Smooth muscle cell (in vitro differentiated cells): ENCODE measurements around the gene TRIM46. TPM values are rescaled to one million over a fixed set of nuclear protein-coding genes. Genes with fewer than 3 reads are reported as not detected.

Experiments
- DNase-seq: peaks from one replicate; lab custom pipeline; 2025; ENCODE audit not compliant: unreplicated experiment; lab: John Stamatoyannopoulos, UW
- H2AFZ ChIP-seq: fragments of 200-600 bp; sonication (generic); 2 replicates; pipeline ENCODE4 v1.6.0; 2016; ENCODE audit warnings: antibody characterized with exemption, low read depth, mild to moderate bottlenecking
- H3F3A ChIP-seq: fragments of 200-600 bp; sonication (generic); 2 replicates; pipeline ENCODE4 v1.6.0; 2017; ENCODE audit warnings: antibody characterized with exemption, low read depth
- H3K27ac ChIP-seq: fragments of 200-600 bp; sonication (generic); 2 replicates; pipeline ENCODE4 v1.5.1; 2016; ENCODE audit warnings: low read depth, mild to moderate bottlenecking
- H3K27me3 ChIP-seq: fragments of 200-600 bp; sonication (generic); 2 replicates; pipeline ENCODE4 v1.6.1; 2016; ENCODE audit warnings: low read depth, mild to moderate bottlenecking
- H3K36me3 ChIP-seq: fragments of 200-600 bp; sonication (generic); 2 replicates; pipeline ENCODE4 v1.5.1; 2016; ENCODE audit warnings: low read depth
- H3K4me1 ChIP-seq: fragments of 200-600 bp; sonication (generic); 2 replicates; pipeline ENCODE4 v1.5.1; 2016; ENCODE audit warnings: low read depth
- H3K4me2 ChIP-seq: fragments of 200-600 bp; sonication (generic); 2 replicates; pipeline ENCODE4 v1.6.0; 2016; ENCODE audit warnings: mild to moderate bottlenecking
- H3K4me3 ChIP-seq: fragments of 200-600 bp; sonication (generic); 2 replicates; pipeline ENCODE4 v1.5.1; 2016; ENCODE audit warnings: mild to moderate bottlenecking
- H3K79me2 ChIP-seq: fragments of 200-600 bp; sonication (generic); 2 replicates; pipeline ENCODE4 v1.6.0; 2016; ENCODE audit warnings: low read depth, mild to moderate bottlenecking
- H3K9ac ChIP-seq: fragments of 200-600 bp; sonication (generic); 2 replicates; pipeline ENCODE4 v1.6.0; 2016; ENCODE audit warnings: low read depth
- H3K9me3 ChIP-seq: fragments of 200-600 bp; sonication (generic); replicated peaks from 2 replicates; pipeline ENCODE4 v1.5.1; 2016; ENCODE audit warnings: low read depth
- H4K20me1 ChIP-seq: fragments of 200-600 bp; sonication (generic); 2 replicates; pipeline ENCODE4 v1.6.0; 2016; ENCODE audit warnings: low read depth
- CTCF ChIP-seq: fragments of 200-600 bp; sonication (generic); IDR thresholded peaks from 2 replicates; pipeline ENCODE4 v1.5.1; 2017; ENCODE audit warnings: borderline replicate concordance, mild to moderate bottlenecking, antibody characterized with exemption; ENCODE audit not compliant: insufficient read depth, poor library complexity, severe bottlenecking
- WGBS: methylation state at CpG from one replicate; pipeline ENCODE4 v1.1.7; 2016; ENCODE audit warnings: low lambda C conversion rate; 5-methylcytosine and 5-hydroxymethylcytosine counted together
- polyA plus RNA-seq: library from polyadenylated mRNA; unstranded; fragments of >200 nt; fragmentation: Nextera tagmentation; extraction: Ambion mirVana; gene quantifications from 2 replicates; pipeline ENCODE4 v1.2.1, GENCODE V29; 2016
- total RNA-seq: library from RNA; depleted of rRNA; stranded (reverse); fragments of >200 nt; gene quantifications from 2 replicates; pipeline ENCODE4 v1.2.3, GENCODE V29; 2014

The TRIM46 gene
- total and polyA plus RNA-seq, 2 experiments from 2014 or later: 3.6 to 3.8 TPM

DNA sequence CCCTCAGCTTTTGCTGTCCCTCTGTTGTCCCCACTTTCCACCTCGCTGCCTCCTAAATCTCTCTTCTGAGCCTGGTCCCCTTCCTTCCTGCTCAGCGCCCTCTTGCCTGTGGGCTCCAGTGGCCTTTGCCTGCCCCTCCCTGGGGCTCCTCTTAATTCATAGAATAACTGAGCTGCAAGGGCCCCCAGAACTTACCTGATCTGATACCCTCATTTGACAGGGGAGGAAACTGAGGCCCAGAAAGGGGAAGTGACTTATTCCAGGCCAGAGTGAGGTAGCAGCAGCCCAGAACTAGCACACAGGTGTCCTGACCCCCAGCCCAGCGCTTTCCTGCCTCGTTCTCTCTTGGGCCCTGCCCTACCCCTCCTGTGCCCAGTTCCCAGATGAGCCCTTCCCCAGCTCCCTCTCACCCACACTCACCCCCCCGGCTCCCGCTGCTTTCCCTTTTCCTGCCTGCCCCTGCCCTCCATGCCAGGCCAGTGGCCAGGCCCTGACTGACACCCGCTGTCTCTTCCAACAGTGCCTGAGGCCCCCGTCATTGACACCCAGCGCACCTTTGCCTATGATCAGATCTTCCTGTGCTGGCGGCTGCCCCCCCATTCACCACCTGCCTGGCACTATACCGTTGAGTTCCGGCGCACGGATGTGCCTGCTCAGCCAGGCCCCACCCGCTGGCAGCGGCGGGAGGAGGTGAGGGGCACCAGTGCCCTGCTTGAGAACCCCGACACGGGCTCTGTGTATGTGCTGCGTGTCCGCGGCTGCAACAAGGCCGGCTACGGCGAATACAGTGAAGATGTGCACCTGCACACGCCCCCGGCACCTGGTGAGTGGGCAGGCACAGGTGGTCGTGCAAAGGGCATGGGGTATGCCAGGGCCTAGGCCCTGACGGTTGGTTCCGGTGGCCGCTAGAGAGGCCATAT lies 5.7 kb downstream of the TRIM46 start:
- WGBS: 97% methylated on average over 31 of the region's 31 CpGs
- Histone ChIP-seq H3K27ac (no peak overlapping the region), H4K20me1 (no peaks in the 10 kb centered on the region), H2AFZ (no peak overlapping the region), H3K9me3 (no peaks in the 10 kb centered on the region), H3K4me1 (no peaks in the 10 kb centered on the region), H3K4me2 (no peak overlapping the region), H3K4me3 (no peak overlapping the region), H3K79me2 (no peaks in the 10 kb centered on the region), H3K36me3 (no peaks in the 10 kb centered on the region), H3F3A (no peaks in the 10 kb centered on the region), H3K9ac (no peak overlapping the region), H3K27me3 (no peaks in the 10 kb centered on the region)
- no peak for DNase-seq
- TF ChIP-seq CTCF: no peak

DNA sequence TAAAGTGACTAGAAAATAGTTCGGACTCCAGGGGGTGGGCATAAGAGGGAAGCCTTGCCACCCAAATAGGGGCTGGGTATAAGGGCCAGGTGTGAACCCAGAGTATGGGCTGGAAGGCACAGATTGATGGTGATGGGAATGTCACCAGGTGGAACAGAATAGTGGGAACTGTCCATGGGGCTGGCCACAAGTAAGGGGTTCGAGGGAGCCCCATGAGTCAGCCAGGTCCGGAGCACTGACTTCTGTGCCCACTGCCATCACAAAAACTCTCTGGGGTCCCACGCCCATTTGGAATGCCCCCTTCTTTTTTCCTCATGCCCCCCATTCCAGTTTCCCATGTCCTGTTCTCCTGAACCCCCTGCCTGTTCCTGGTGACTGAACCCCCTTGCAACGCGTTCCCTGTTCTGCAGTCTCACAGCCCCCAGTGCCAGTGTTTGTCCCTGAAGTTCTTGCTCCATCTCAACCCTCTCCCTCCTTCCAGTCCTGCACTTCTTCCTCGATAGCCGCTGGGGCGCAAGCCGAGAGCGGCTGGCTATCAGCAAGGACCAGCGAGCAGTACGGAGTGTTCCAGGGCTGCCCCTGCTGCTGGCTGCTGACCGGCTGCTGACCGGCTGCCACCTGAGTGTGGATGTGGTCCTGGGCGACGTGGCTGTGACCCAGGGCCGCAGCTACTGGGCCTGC lies 7.9 kb downstream of the TRIM46 start:
- Histone ChIP-seq H3K4me1 (no peaks in the 10 kb centered on the region), H3K36me3 (no peaks in the 10 kb centered on the region), H3K9ac (no peak overlapping the region), H4K20me1 (no peaks in the 10 kb centered on the region), H3K27me3 (no peaks in the 10 kb centered on the region), H2AFZ (no peak overlapping the region), H3K4me2 (no peak overlapping the region), H3K9me3 (no peaks in the 10 kb centered on the region), H3K79me2 (no peaks in the 10 kb centered on the region), H3K27ac (no peak overlapping the region), H3F3A (no peaks in the 10 kb centered on the region), H3K4me3 (no peak overlapping the region)
- WGBS: 98% methylated on average over 18 of the region's 18 CpGs
- no peak for DNase-seq
- TF ChIP-seq CTCF: no peak

DNA sequence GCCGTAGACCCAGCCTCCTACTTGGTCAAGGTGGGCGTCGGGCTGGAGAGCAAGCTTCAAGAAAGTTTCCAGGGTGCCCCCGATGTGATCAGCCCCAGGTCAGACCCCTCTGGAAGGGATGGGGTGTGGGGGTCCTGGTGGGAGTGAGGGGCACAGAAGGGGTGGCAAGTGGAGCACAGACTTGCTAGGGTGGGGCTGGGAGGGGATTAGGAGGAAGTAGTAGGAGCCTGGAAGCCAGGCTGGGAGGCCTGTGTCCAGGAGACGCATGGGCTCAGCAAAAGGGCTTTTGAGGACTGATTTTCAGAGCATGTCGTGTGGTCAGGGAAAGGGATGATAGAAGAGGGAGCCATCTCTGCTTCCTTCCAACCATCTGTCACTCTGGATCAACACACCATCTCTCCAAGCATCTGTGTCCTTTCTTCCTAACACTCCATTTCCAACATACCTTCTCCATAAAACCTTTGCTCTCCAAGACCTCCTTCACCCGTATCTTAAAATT lies 8.5 kb downstream of the TRIM46 start:
- WGBS: 98% methylated on average over 7 of the region's 7 CpGs

More for the DNA sequence above, 8.5 kb downstream of the TRIM46 start:
- Histone ChIP-seq H2AFZ (no peak overlapping the region), H3K4me1 (no peaks in the 10 kb centered on the region), H3K4me2 (no peak overlapping the region), H3F3A (no peaks in the 10 kb centered on the region), H3K4me3 (no peak overlapping the region), H3K9me3 (no peaks in the 10 kb centered on the region), H3K9ac (no peak overlapping the region), H3K79me2 (no peaks in the 10 kb centered on the region), H3K27ac (no peak overlapping the region), H4K20me1 (no peaks in the 10 kb centered on the region), H3K36me3 (no peaks in the 10 kb centered on the region), H3K27me3 (no peaks in the 10 kb centered on the region)
- DNase-seq: no peak
- TF ChIP-seq CTCF: no peak
